ELF-1 (cell line): Measurements from ENCODE around the gene RACGAP1.

Source experiments
- DNase-seq: peaks from one replicate; pipeline ENCODE4 v3.0.0-alpha.2; 2016; ENCODE audit warnings: low read depth, low spot score

Gene RACGAP1

GRCh38 chr12:50025187-50026059 is at the start of gene RACGAP1:
RACGAP1 (minus strand) TSS chr12:50025494; CDS start chr12:50016715, 8,779 bp downstream.
- DNase-seq = peak; percentile 98

- DNase-seq = no peak
These were observed 48.4 kb upstream of the RACGAP1 start for GRCh38 chr12:50073712-50074111.

- no peak for DNase-seq
These were observed 47.9 kb upstream of the RACGAP1 start for GRCh38 chr12:50073206-50073605.

GRCh38 chr12:50072198-50072907 is 47.1 kb upstream of the RACGAP1 start:
- no peak for DNase-seq

- DNase-seq = peak; percentile 89
These were observed 45.2 kb upstream of the RACGAP1 start for GRCh38 chr12:50070314-50071060.

GRCh38 chr12:50069539-50069938 is 44.2 kb upstream of the RACGAP1 start:
- DNase-seq = no peak

GRCh38 chr12:50069069-50069468 is 43.8 kb upstream of the RACGAP1 start:
- no peak for DNase-seq

- DNase-seq = peak; percentile 68
These were observed 41.1 kb upstream of the RACGAP1 start for GRCh38 chr12:50066402-50066801.

- DNase-seq = no peak
These were observed 40.5 kb upstream of the RACGAP1 start for GRCh38 chr12:50065726-50066310.

GRCh38 chr12:50062728-50063460 is 37.6 kb upstream of the RACGAP1 start:
- DNase-seq = no peak

GRCh38 chr12:50061946-50062686 is 36.8 kb upstream of the RACGAP1 start:
- DNase-seq = no peak

- no peak for DNase-seq
These were observed 35.9 kb upstream of the RACGAP1 start for GRCh38 chr12:50061171-50061570.

- no peak for DNase-seq
These were observed 34.8 kb upstream of the RACGAP1 start for GRCh38 chr12:50060120-50060468.

- DNase-seq = no peak
These were observed 34.3 kb upstream of the RACGAP1 start for GRCh38 chr12:50059440-50060119.

- DNase-seq = no peak
These were observed 33.5 kb upstream of the RACGAP1 start for GRCh38 chr12:50058743-50059312.

- DNase-seq = no peak
These were observed 32.8 kb upstream of the RACGAP1 start for GRCh38 chr12:50057896-50058670.

- peak; percentile 57 for DNase-seq
These were observed 31.9 kb upstream of the RACGAP1 start, which contains the start of gene ASIC1 for GRCh38 chr12:50057000-50057841. ASIC1 (plus strand) TSS chr12:50057596; CDS start chr12:50058767, 1,171 bp downstream.

- DNase-seq = no peak
These were observed 31.3 kb upstream of the RACGAP1 start for GRCh38 chr12:50056639-50056976.
